HepG2 (cell line): ENCODE measurements around the gene WFDC11. TPM values are rescaled to one million over a fixed set of nuclear protein-coding genes. Genes with fewer than 3 reads are reported as not detected.

Experiments used
- ATAC-seq: fragments of 200-7000 bp; cut with Tn5 transposase; 3 replicates; pipeline ENCODE4 v1.9.1; 2020; ENCODE audit warnings: mild to moderate bottlenecking, moderate library complexity
- BruUV-seq: library from RNA; stranded (reverse); fragments of 400-500 nt; replicated peaks from 2 replicates; lab custom pipeline; 2021; lab: Mats Ljungman, UMichigan
- CTCF ChIA-PET: fragments of 300-600 bp; formaldehyde crosslinking; extraction: SDS; loops from one replicate; lab custom pipeline; 2021; ENCODE audit warnings: low total read pairs, inconsistent platforms, low intra/inter-chr PET ratio; lab: Yijun Ruan, JAX
- POLR2A ChIA-PET: fragments of 350-600 bp; sonication (Branson Sonifier 250); formaldehyde crosslinking; loops from one replicate; lab custom pipeline; 2020; ENCODE audit warnings: antibody characterized with exemption, inconsistent platforms; lab: Yijun Ruan, JAX
- DNase-seq: peaks from one replicate; pipeline ENCODE4 v3.0.0-alpha.2; 2015; ENCODE audit warnings: low spot score
- FAIRE-seq: peaks from 3 replicates; lab custom pipeline; 2011; peaks lifted over from hg19 to GRCh38; lab: Jason Lieb, UNC
- H2AFZ ChIP-seq: one replicate; pipeline ENCODE4 v1.6.1; 2011; ENCODE audit warnings: low read length, inconsistent platforms
- H3K27ac ChIP-seq: fragments of 300-600 bp; 3 replicates; pipeline ENCODE4 v1.8.0; 2011; ENCODE audit warnings: mixed run types, mild to moderate bottlenecking, mixed read lengths, low read length, inconsistent platforms; ENCODE audit not compliant: insufficient read depth; ENCODE audit errors: extremely low read length
- H3K27me3 ChIP-seq, 2 experiments: fragments of 200-600 bp in 1 of 2; 2 replicates in 1 of 2; 3 replicates in 1 of 2; pipeline versions ENCODE4 v1.6.0 to v1.8.0; 2011; ENCODE audit warnings: low read length in 2 of 2, mild to moderate bottlenecking in 2 of 2, moderate library complexity in 2 of 2, inconsistent platforms in 1 of 2; ENCODE audit not compliant: insufficient read depth in 2 of 2, control insufficient read depth in 1 of 2
- H3K36me3 ChIP-seq, 2 experiments: fragments of 200-600 bp in 1 of 2; replicated peaks in 1 of 2; 2 replicates in 1 of 2; 3 replicates in 1 of 2; pipeline versions ENCODE4 v1.5.1 to v1.8.0; 2011; ENCODE audit warnings: low read length in 2 of 2, inconsistent platforms in 1 of 2; ENCODE audit not compliant: insufficient read depth in 2 of 2, control insufficient read depth in 1 of 2
- H3K4me1 ChIP-seq: 2 replicates; pipeline ENCODE4 v1.5.1; 2012; ENCODE audit warnings: low read length, inconsistent platforms; ENCODE audit not compliant: insufficient read depth
- H3K4me2 ChIP-seq: 2 replicates; pipeline ENCODE4 v1.6.0; 2011; ENCODE audit warnings: low read depth, low read length, inconsistent platforms
- H3K4me3 ChIP-seq, 3 experiments: fragments of 200-600 bp in 1 of 3; sonication (generic), shearing (Covaris generic) in 1 of 3; replicated peaks in 1 of 3; 2 replicates each; pipeline ENCODE4 v1.5.1; 2011 to 2016; ENCODE audit warnings: low read length in 3 of 3, inconsistent platforms in 2 of 3, low read depth in 2 of 3, mild to moderate bottlenecking in 2 of 3, control low read depth in 1 of 3, mixed read lengths in 1 of 3; ENCODE audit not compliant: insufficient read depth in 1 of 3
- H3K79me2 ChIP-seq: one replicate; pipeline ENCODE4 v1.6.1; 2011; ENCODE audit warnings: low read length, inconsistent platforms; ENCODE audit not compliant: insufficient read depth
- H3K9ac ChIP-seq: 2 replicates; pipeline ENCODE4 v1.6.0; 2011; ENCODE audit warnings: mild to moderate bottlenecking, low read depth, low read length, inconsistent platforms; ENCODE audit not compliant: insufficient read depth
- H3K9me3 ChIP-seq: 2 replicates; pipeline ENCODE4 v1.5.1; 2012; ENCODE audit warnings: mild to moderate bottlenecking, low read length
- H4K20me1 ChIP-seq: 2 replicates; pipeline ENCODE4 v1.6.0; 2011; ENCODE audit warnings: inconsistent platforms, mild to moderate bottlenecking, low read length, moderate library complexity; ENCODE audit not compliant: insufficient read depth
- AGO1 ChIP-seq: fragments of 200-400 bp; formaldehyde crosslinking; IDR thresholded peaks from 2 replicates; pipeline ENCODE4 v1.6.1; 2017; ENCODE audit warnings: mild to moderate bottlenecking, low read depth, low read length, moderate library complexity; ENCODE audit not compliant: poor library complexity, severe bottlenecking
- CREBL2 ChIP-seq: sonication (generic); formaldehyde crosslinking; IDR thresholded peaks from 2 replicates; pipeline ENCODE4 v1.8.1; 2023; ENCODE audit warnings: missing genetic modification reagents, mild to moderate bottlenecking, borderline replicate concordance
- KIAA2018 ChIP-seq: sonication (generic); formaldehyde crosslinking; IDR thresholded peaks from 2 replicates; pipeline ENCODE4 v1.5.0; 2020; ENCODE audit warnings: mild to moderate bottlenecking, missing genetic modification reagents, borderline replicate concordance
- RBM22 ChIP-seq: fragments of 200-400 bp; formaldehyde crosslinking; optimal IDR thresholded peaks from 2 replicates; pipeline ENCODE3; 2017; ENCODE audit warnings: mild to moderate bottlenecking, low read length, moderate library complexity
- ZNF660 ChIP-seq: sonication (generic); formaldehyde crosslinking; IDR thresholded peaks from 2 replicates; pipeline ENCODE4 v1.5.1; 2020; ENCODE audit warnings: mild to moderate bottlenecking, low read depth, missing genetic modification reagents, borderline replicate concordance
- WGBS: methylation state at CpG from one replicate; pipeline ENCODE4 v1.1.6; 2017; ENCODE audit warnings: low lambda C conversion rate; 5-methylcytosine and 5-hydroxymethylcytosine counted together
- in situ Hi-C: cut with HindIII; loops from 2 replicates; pipeline ENCODE4 v1.10.0; 2017; ENCODE audit warnings: low pct_unique_long_range_greater_than_20kb; ENCODE audit not compliant: extremely low pct_ligation_motif_present
- intact Hi-C: fragments of 100-400 bp; cut with micrococcal nuclease; formaldehyde crosslinking; loops from one replicate; pipeline ENCODE4 v1.10.0; 2022; ENCODE audit not compliant: unreplicated experiment
- polyA plus RNA-seq, 8 experiments: library from polyadenylated mRNA; depleted of rRNA in 3 of 8; stranded (reverse) in 7 of 8; unstranded in 1 of 8; fragments of >200 nt; fragmentation: Illumina TruSeq in 4 of 8; extraction: Trizol in 4 of 8; gene quantifications; 2 replicates each; pipeline versions ENCODE4 v1.2.1 to v1.2.3, GENCODE V29; 2011 to 2016; ENCODE audit warnings: low read depth in 4 of 8, missing spikeins in 1 of 8, mixed read lengths in 1 of 8; ENCODE audit not compliant: insufficient read depth in 1 of 8
- total RNA-seq, 5 experiments: library from RNA; depleted of rRNA; stranded (reverse); fragments of >200 nt; fragmentation: Illumina TruSeq; extraction: Trizol; gene quantifications; 2 replicates each; pipeline ENCODE4 v1.2.3, GENCODE V29; 2016; ENCODE audit warnings: low read depth in 1 of 5

Gene WFDC11
- total and polyA plus RNA-seq, 2 of the 13 experiments (the other 11 are each of a cell fraction or from before 2014, with no cell fraction given) = not detected

- TF ChIP-seq AGO1 (no peak), CREBL2 (CRISPR knock-in tag) (no peak)
Measured at GRCh38 chr20:45701873-45702272, 31.8 kb upstream of the WFDC11 start, which contains the start of gene WFDC13 (continued).

GRCh38 chr20:45701104-45701503 lies 31.1 kb upstream of the WFDC11 start:
- 12% methylated on average over 4 of the region's 4 CpGs for WGBS
- BruUV-seq = no TSS peak
- Histone ChIP-seq H3K79me2 (no peaks in the 10 kb centered on the region), H4K20me1 (no peaks in the 10 kb centered on the region), H3K4me1 (0 out of 2 replicates have a peak, but pooled peaks cover 8% of the 10 kb centered on the region), H3K27me3 (peaks cover 0 to 15% of the 10 kb centered on the region in 2 experiments; a peak in 2 of 5 replicates), H3K4me2 (no peak overlapping the region), H2AFZ (no peak overlapping the region), H3K9ac (no peak overlapping the region), H3K36me3 (no peaks in the 10 kb centered on the region)
- FAIRE-seq = no peak
- ATAC-seq = no peak
- no peak for TF ChIP-seq RBM22
- TF ChIP-seq KIAA2018 (CRISPR knock-in tag) = no peak
- no peak for TF ChIP-seq ZNF660 (CRISPR knock-in tag)
- TF ChIP-seq, all 625 proteins: peak for 0
- no peak for DNase-seq
- CTCF ChIA-PET = no interaction called here
- POLR2A ChIA-PET = no interaction called here
- Histone ChIP-seq H3K9me3 (no peaks in the 10 kb centered on the region), H3K27ac (no peak overlapping the region), H3K4me3 (no peak overlapping the region)
- in situ Hi-C loops = no loop called here
- intact Hi-C loops = no loop called here
